Heart left ventricle (tissue), 16 donors: ENCODE data around the gene LRRC70. TPM values are rescaled to one million over a fixed set of nuclear protein-coding genes. Genes with fewer than 3 reads are reported as not detected.
"Not testable (repeated sequence)": the region's sequence is repeated elsewhere in the genome, so short reads cannot be mapped to it uniquely, and the experiment has no call there.

Experiments used
- ATAC-seq, 4 donors: fragments of 200-7000 bp; cut with Tn5 transposase; one replicate each; pipeline ENCODE4 v1.9.1; 2020 to 2022; ENCODE audit warnings: moderate library complexity in 4 of 4, mild to moderate bottlenecking in 3 of 4, moderate number of reproducible peaks in 1 of 4
- DNase-seq, 5 donors: peaks; one replicate each; pipeline ENCODE4 v3.0.0-alpha.2; 2020
- H3K27ac ChIP-seq, 12 donors: fragments of 200-600 bp; sonication (generic) in 4 of 12; one replicate each; pipeline versions ENCODE4 v1.5.0 to v1.8.0; 2016 to 2022; ENCODE audit warnings: mild to moderate bottlenecking in 2 of 12
- H3K27me3 ChIP-seq, 9 donors: fragments of 200-600 bp; sonication (generic) in 2 of 9; one replicate each; pipeline versions ENCODE4 v1.5.1 to v1.8.0; 2016 to 2022; ENCODE audit warnings: mild to moderate bottlenecking in 3 of 9
- H3K36me3 ChIP-seq, 9 donors: fragments of 200-600 bp; sonication (generic) in 2 of 9; one replicate each; pipeline versions ENCODE4 v1.5.0 to v1.8.0; 2018 to 2022; ENCODE audit warnings: mild to moderate bottlenecking in 2 of 9
- H3K4me1 ChIP-seq, 12 donors: fragments of 200-600 bp; sonication (generic) in 4 of 12; one replicate each; pipeline versions ENCODE4 v1.5.0 to v1.8.0; 2016 to 2022; ENCODE audit warnings: mild to moderate bottlenecking in 3 of 12
- H3K4me3 ChIP-seq, 12 donors: fragments of 200-600 bp; sonication (generic) in 4 of 12; one replicate each; pipeline versions ENCODE4 v1.5.0 to v1.8.0; 2017 to 2022; ENCODE audit warnings: mild to moderate bottlenecking in 9 of 12, moderate library complexity in 4 of 12
- H3K9me3 ChIP-seq, 12 donors: fragments of 200-600 bp; sonication (generic) in 4 of 12; one replicate each; pipeline versions ENCODE4 v1.5.0 to v1.8.0; 2016 to 2022; ENCODE audit warnings: mild to moderate bottlenecking in 1 of 12
- POLR2A ChIP-seq, 2 donors: fragments of 450-650 bp; IDR thresholded peaks; one replicate each; pipeline ENCODE4 v1.6.1; 2017; ENCODE audit warnings: antibody characterized with exemption in 2 of 2, mild to moderate bottlenecking in 2 of 2, moderate library complexity in 2 of 2
- WGBS, 4 donors: extraction: QIAGEN DNeasy Blood & Tissue Kit in 2 of 4; methylation state at CpG; one replicate each; pipeline versions ENCODE4 v1.1.5 to v1.1.7; 2013 to 2018; 5-methylcytosine and 5-hydroxymethylcytosine counted together
- intact Hi-C, 10 donors: fragments of 100-400 bp; cut with DNase I; formaldehyde crosslinking; loops; one replicate each; pipeline versions ENCODE4 v1.11.1 to v1.14.2; 2022
- polyA plus RNA-seq, 2 donors: library from polyadenylated mRNA; stranded (reverse); fragments of 200-250 nt; gene quantifications; one replicate each; pipeline ENCODE4 v1.2.3, GENCODE V29; 2013
- total RNA-seq, 9 donors: library from RNA; depleted of rRNA in 2 of 9; stranded (reverse); fragments of >200 nt in 2 of 9; fragmentation: NEBNext Ultra II Directional in 3 of 9; extraction: Animal tissue kit (Norgen Biotek cat#: 25700) in 3 of 9; gene quantifications; one replicate each; pipeline versions ENCODE4 v1.1.0 to v1.2.4, GENCODE V29; 2016 to 2023
- TF ChIP-seq, protein P1 (sequence below), 12 donors: fragments of 200-600 bp; sonication (generic) in 4 of 12; IDR thresholded peaks; one replicate each; pipeline versions ENCODE4 v1.5.0 to v1.8.0; 2018 to 2022; ENCODE audit warnings: antibody characterized with exemption in 12 of 12, mild to moderate bottlenecking in 5 of 12
- donor health status: ischemic (EF 13 %, LVEDD 7.1; RV severe dilation, severe dysfunction).
- donor health status: healthy with polysubstance abuse.
- donor health status: DM: no; HTN: yes; CAD: no.
- donor health status: DM: no; HTN: no; CAD: no.
- donor health status: ischemic (EF 25% LVEDD 6.9; RV normal size, moderate dysfunction).
- donor health status: ischemic (EF 25% LVEDD 5.7; RV mildly dilated, moderate dysfunction).
- donor health status: healthy.
- donor health status: DM: yes; HTN: yes; CAD: no.
- donor health status: ischemic (EF 35%, LVEDD 5.7; RV mildly dilated, moderate dysfunction).
- donor health status: nonischemic (EF 11% LVEDD 7.7; RV severe dilation, severe dysfunction).
- donor health status: DM: yes; HTN: yes; CAD: no.
- donor health status: PGD.
- donor health status: ischemic (EF 29% LVEDD 5.4; RV normal size, mild dysfunction).
- donor health status: nonischemic (EF 23%, LVEDD 6.1; RV moderate dilation, normal function).

Gene LRRC70
- total and polyA plus RNA-seq, 11 donors: 0.37 to 2.3 (median 1.4) TPM

DNA sequence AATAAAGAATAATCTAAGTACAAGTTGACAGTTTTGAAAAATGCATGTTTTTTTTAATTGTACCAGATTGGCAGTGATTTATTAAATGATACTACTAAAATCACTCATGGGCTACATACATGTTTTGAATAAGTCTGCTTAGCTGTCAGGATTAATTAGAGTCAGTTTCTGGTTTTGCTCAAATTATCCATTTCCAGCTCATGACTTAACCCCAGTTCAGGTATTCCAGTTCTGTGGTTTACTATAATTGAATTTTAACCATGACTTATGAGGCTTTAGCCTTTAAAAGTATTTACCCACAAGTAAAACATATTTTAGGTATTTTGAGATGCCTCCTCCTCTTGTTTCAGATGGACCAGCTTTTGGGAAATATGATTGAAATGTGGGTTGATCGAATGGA is 17.8 kb upstream of the LRRC70 start:
- WGBS, 4 donors: 93 to 96% (median 96%) methylated on average over 1 of the region's 1 CpG
- Histone ChIP-seq H3K27me3 (no peaks in the 10 kb centered on the region), H3K27ac (no peak overlapping the region), H3K4me1 (no peaks in the 10 kb centered on the region), H3K36me3 (peaks cover 0 to 34% (median 8%) of the 10 kb centered on the region in 9 donors), H3K4me3 (no peak overlapping the region), H3K9me3 (peaks cover 0 to 3% (median 0%) of the 10 kb centered on the region in 12 donors)
- ATAC-seq: no peak
- DNase-seq: no peak
- TF ChIP-seq, protein P1, sequence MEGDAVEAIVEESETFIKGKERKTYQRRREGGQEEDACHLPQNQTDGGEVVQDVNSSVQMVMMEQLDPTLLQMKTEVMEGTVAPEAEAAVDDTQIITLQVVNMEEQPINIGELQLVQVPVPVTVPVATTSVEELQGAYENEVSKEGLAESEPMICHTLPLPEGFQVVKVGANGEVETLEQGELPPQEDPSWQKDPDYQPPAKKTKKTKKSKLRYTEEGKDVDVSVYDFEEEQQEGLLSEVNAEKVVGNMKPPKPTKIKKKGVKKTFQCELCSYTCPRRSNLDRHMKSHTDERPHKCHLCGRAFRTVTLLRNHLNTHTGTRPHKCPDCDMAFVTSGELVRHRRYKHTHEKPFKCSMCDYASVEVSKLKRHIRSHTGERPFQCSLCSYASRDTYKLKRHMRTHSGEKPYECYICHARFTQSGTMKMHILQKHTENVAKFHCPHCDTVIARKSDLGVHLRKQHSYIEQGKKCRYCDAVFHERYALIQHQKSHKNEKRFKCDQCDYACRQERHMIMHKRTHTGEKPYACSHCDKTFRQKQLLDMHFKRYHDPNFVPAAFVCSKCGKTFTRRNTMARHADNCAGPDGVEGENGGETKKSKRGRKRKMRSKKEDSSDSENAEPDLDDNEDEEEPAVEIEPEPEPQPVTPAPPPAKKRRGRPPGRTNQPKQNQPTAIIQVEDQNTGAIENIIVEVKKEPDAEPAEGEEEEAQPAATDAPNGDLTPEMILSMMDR (IDR thresholded peaks at IDR 0.05): no peak
- TF ChIP-seq POLR2A (IDR thresholded peaks at IDR 0.05): no peak
- intact Hi-C loops: no loop called here

DNA sequence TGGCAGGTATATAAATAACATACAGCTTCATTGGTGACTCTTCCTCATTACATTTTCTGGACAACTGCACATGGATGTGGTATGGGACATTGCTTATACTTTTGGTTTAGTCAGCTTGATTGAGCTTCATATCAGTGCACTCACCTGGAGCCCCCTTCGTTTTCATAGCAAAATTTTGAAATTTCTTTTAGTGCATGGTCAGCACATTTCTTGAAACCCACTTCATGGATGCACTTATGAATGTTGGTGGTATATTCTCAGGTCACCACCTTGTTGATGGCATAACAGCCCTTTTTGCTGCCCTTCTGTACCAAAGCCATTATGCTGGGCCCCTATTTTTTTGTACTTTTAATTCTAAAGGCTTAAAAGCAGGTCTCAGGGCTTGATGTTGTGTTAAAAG is 16.7 kb upstream of the LRRC70 start:
- Histone ChIP-seq H3K4me1 (no peaks in the 10 kb centered on the region), H3K27ac (no peak overlapping the region), H3K27me3 (no peaks in the 10 kb centered on the region), H3K36me3 (peaks cover 0 to 45% (median 8%) of the 10 kb centered on the region in 9 donors), H3K9me3 (peaks cover 0 to 14% (median 3%) of the 10 kb centered on the region in 12 donors), H3K4me3 (no peak overlapping the region)
- ATAC-seq: no peak
- 88 to 100% (median 94%) methylated on average over 1 of the region's 1 CpG for WGBS, 4 donors
- DNase-seq: no peak
- intact Hi-C loops: no loop called here
- TF ChIP-seq POLR2A (IDR thresholded peaks at IDR 0.05): no peak
- TF ChIP-seq, protein P1 (IDR thresholded peaks at IDR 0.05): no peak

DNA sequence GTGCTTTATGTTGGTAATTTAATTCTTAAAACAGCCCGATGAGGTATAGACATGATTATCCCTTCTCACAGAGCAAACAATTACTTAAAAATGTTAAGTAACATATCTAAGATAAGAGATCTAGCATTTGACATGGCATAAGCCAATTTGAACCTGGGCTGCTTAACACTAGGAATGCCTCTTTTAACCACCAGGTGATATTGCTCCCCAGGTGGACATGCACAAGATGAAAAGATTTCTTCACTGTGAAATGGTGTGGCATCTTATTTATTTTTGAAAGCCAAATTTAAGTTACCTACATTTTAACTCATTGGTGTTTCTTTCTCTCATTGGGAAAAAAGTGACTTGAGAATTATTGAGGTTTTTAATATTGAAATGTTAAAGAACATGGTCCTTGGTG is 15.8 kb upstream of the LRRC70 start:
- DNase-seq (no peak), ATAC-seq (no peak)
- TF ChIP-seq, protein P1 (IDR thresholded peaks at IDR 0.05): no peak
- TF ChIP-seq POLR2A (IDR thresholded peaks at IDR 0.05): no peak
- intact Hi-C loops: no loop called here
- no peak overlapping the region for H3K27ac ChIP-seq
- no peak overlapping the region for H3K4me3 ChIP-seq
- 84 to 90% (median 87%) methylated on average over 1 of the region's 1 CpG for WGBS, 4 donors
- no peaks in the 10 kb centered on the region for H3K27me3 ChIP-seq
- H3K9me3 ChIP-seq: peaks cover 0 to 24% (median 7%) of the 10 kb centered on the region in 12 donors
- H3K4me1 ChIP-seq: no peaks in the 10 kb centered on the region
- peaks cover 0 to 53% (median 12%) of the 10 kb centered on the region in 9 donors for H3K36me3 ChIP-seq

DNA sequence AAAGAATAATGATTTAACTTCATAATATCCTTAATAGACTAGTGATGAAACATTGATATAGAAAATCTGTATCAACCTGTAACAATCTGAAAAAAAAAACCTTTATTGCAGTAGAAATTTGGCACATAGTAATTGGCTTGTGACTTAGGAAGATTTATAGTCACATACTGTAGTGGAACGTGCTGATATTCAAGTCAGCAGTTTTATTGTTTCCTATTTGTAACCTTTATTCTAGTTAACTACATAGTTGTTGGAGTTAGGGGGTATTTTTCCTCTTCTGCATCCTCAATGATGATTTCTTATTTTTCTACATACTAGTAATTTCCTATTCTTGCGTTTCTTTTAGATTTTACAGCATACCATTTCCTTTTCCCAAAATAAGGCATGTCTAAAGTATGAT is 14.5 kb upstream of the LRRC70 start:
- Histone ChIP-seq H3K27ac (no peak overlapping the region), H3K9me3 (peaks cover 0 to 34% (median 11%) of the 10 kb centered on the region in 12 donors), H3K27me3 (no peaks in the 10 kb centered on the region), H3K36me3 (peaks cover 0 to 63% (median 14%) of the 10 kb centered on the region in 9 donors), H3K4me3 (no peak overlapping the region), H3K4me1 (no peaks in the 10 kb centered on the region)
- TF ChIP-seq POLR2A (IDR thresholded peaks at IDR 0.05): no peak
- TF ChIP-seq, protein P1 (IDR thresholded peaks at IDR 0.05): no peak
- DNase-seq: no peak
- intact Hi-C loops: no loop called here
- no peak for ATAC-seq
- 63 to 80% (median 73%) methylated on average over 2 of the region's 2 CpGs for whole genome bisulfite sequencing, 4 donors

DNA sequence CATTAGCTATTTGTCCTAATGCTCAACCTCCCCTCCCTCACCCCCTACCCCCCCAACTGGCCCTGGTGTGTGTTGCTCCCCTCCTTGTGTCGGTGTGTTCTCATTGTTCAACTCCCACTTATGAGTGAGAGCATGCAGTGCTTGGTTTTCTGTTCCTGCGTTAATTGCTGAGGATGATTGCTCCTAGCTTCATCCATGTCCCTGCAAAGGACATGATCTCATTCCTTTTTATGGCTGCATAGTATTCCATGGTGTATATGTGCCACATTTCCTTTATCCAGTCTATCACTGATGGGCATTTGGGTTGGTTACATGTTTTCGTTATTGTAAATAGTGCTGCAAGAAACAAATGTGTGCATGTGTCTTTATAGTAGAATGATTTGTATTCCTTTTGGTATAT is 12.9 kb upstream of the LRRC70 start:
- peaks cover 0 to 34% (median 11%) of the 10 kb centered on the region in 12 donors for H3K9me3 ChIP-seq
- ATAC-seq, H3K27ac ChIP-seq, H3K4me1 ChIP-seq, DNase-seq, intact Hi-C loops, H3K4me3 ChIP-seq, H3K27me3 ChIP-seq: not testable (repeated sequence)
- H3K36me3 ChIP-seq: peaks cover 0 to 48% (median 14%) of the 10 kb centered on the region in 9 donors
- 65 to 82% (median 72%) methylated on average over 3 of the region's 3 CpGs for WGBS, 4 donors
